IMR-90 (cell line): ENCODE results near the gene KCNQ2. TPM values are rescaled to one million over a fixed set of nuclear protein-coding genes. Genes with fewer than 3 reads are reported as not detected.

Source experiments
- ATAC-seq: fragments of 200-7000 bp; cut with Tn5 transposase; 2 replicates; pipeline ENCODE4 v1.9.1; 2020; ENCODE audit warnings: low read depth, mild to moderate bottlenecking, moderate library complexity
- BruUV-seq: library from RNA; stranded (reverse); fragments of 400-500 nt; replicated peaks from 2 replicates; lab custom pipeline; 2021; lab: Mats Ljungman, UMichigan
- CTCF ChIA-PET: fragments of 300-600 bp; formaldehyde crosslinking; extraction: SDS; loops from one replicate; lab custom pipeline; 2021; ENCODE audit warnings: antibody characterized with exemption; lab: Yijun Ruan, JAX
- POLR2A ChIA-PET: fragments of 300-600 bp; sonication (Branson Sonifier 250); formaldehyde crosslinking; loops from one replicate; lab custom pipeline; 2022; ENCODE audit warnings: antibody characterized with exemption; ENCODE audit not compliant: unreplicated experiment; lab: Charles Lee
- DNase-seq: peaks from one replicate; pipeline ENCODE4 v3.0.0; 2013
- H2AFZ ChIP-seq: replicated peaks from 2 replicates; pipeline ENCODE3; 2013; ENCODE audit warnings: low read length, mild to moderate bottlenecking; ENCODE audit not compliant: poor library complexity
- H2AK5ac ChIP-seq: 2 replicates; pipeline ENCODE4 v1.6.1; 2013; ENCODE audit warnings: low read depth, low read length, inconsistent platforms
- H2AK9ac ChIP-seq: replicated peaks from 2 replicates; pipeline ENCODE3; 2013; ENCODE audit warnings: mild to moderate bottlenecking, low read depth, low read length, moderate library complexity; ENCODE audit not compliant: poor library complexity
- H2BK120ac ChIP-seq: 2 replicates; pipeline ENCODE4 v1.6.1; 2013; ENCODE audit warnings: low read depth, low read length, inconsistent platforms
- H2BK15ac ChIP-seq: 3 replicates; pipeline ENCODE4 v1.6.1; 2013; ENCODE audit warnings: low read depth, low read length, inconsistent platforms
- H2BK20ac ChIP-seq: 2 replicates; pipeline ENCODE4 v1.6.1; 2013; ENCODE audit warnings: low read depth, mild to moderate bottlenecking, inconsistent platforms, low read length, moderate library complexity
- H2BK5ac ChIP-seq: 2 replicates; pipeline ENCODE4 v1.6.1; 2013; ENCODE audit warnings: mild to moderate bottlenecking, low read depth, low read length, inconsistent platforms; ENCODE audit not compliant: poor library complexity, severe bottlenecking
- H3K14ac ChIP-seq: replicated peaks from 2 replicates; pipeline ENCODE4 v1.6.1; 2013; ENCODE audit warnings: low read depth, low read length, inconsistent platforms
- H3K18ac ChIP-seq: 2 replicates; pipeline ENCODE4 v1.6.1; 2013; ENCODE audit warnings: low read depth, low read length, control low read depth
- H3K23ac ChIP-seq: 2 replicates; pipeline ENCODE4 v1.6.1; 2013; ENCODE audit warnings: low read depth, low read length, inconsistent platforms
- H3K27ac ChIP-seq: 2 replicates; pipeline ENCODE4 v1.5.1; 2013; ENCODE audit warnings: mild to moderate bottlenecking, control low read depth, low read length; ENCODE audit not compliant: insufficient read depth
- H3K27me3 ChIP-seq: 2 replicates; pipeline ENCODE4 v1.6.1; 2013; ENCODE audit warnings: low read length; ENCODE audit not compliant: control insufficient read depth, insufficient read depth
- H3K36me3 ChIP-seq: 2 replicates; pipeline ENCODE4 v1.6.1; 2013; ENCODE audit warnings: low read length, mixed read lengths; ENCODE audit not compliant: control insufficient read depth, insufficient read depth
- H3K4ac ChIP-seq: 2 replicates; pipeline ENCODE4 v1.6.1; 2013; ENCODE audit warnings: low read depth, low read length, inconsistent platforms
- H3K4me1 ChIP-seq: 2 replicates; pipeline ENCODE4 v1.6.1; 2013; ENCODE audit warnings: low read length, mixed read lengths; ENCODE audit not compliant: control insufficient read depth, insufficient read depth
- H3K4me2 ChIP-seq: 2 replicates; pipeline ENCODE4 v1.6.1; 2013; ENCODE audit warnings: low read depth, mild to moderate bottlenecking, control low read depth, low read length, moderate library complexity
- H3K4me3 ChIP-seq: 2 replicates; pipeline ENCODE4 v1.5.1; 2013; ENCODE audit warnings: low read depth, mild to moderate bottlenecking, control low read depth, low read length, moderate library complexity; ENCODE audit not compliant: insufficient read depth
- H3K56ac ChIP-seq: 2 replicates; pipeline ENCODE4 v1.6.1; 2013; ENCODE audit warnings: low read length, inconsistent platforms; ENCODE audit not compliant: insufficient read depth; ENCODE audit errors: extremely low read depth
- H3K79me1 ChIP-seq, 2 experiments: 2 replicates each; pipeline ENCODE4 v1.6.1; 2013; ENCODE audit warnings: low read length in 2 of 2, inconsistent platforms in 1 of 2, low read depth in 1 of 2
- H3K9ac ChIP-seq: 2 replicates; pipeline ENCODE4 v1.6.1; 2013; ENCODE audit warnings: low read depth, low read length, control low read depth
- H3K9me1 ChIP-seq: 2 replicates; pipeline ENCODE4 v1.6.1; 2013; ENCODE audit warnings: low read length, inconsistent platforms; ENCODE audit not compliant: insufficient read depth
- H3K9me3 ChIP-seq: 2 replicates; pipeline ENCODE4 v1.6.1; 2013; ENCODE audit warnings: low read length; ENCODE audit not compliant: control insufficient read depth, insufficient read depth
- H4K20me1 ChIP-seq: 2 replicates; pipeline ENCODE4 v1.6.1; 2013; ENCODE audit warnings: low read length, inconsistent platforms; ENCODE audit not compliant: insufficient read depth
- H4K5ac ChIP-seq: 2 replicates; pipeline ENCODE4 v1.6.1; 2013; ENCODE audit warnings: mild to moderate bottlenecking, low read depth, low read length, control low read depth
- H4K8ac ChIP-seq, 2 experiments: 2 replicates each; pipeline ENCODE4 v1.6.1; 2013; ENCODE audit warnings: low read depth in 2 of 2, low read length in 2 of 2, control low read depth in 1 of 2, inconsistent platforms in 1 of 2
- H4K91ac ChIP-seq: 2 replicates; pipeline ENCODE4 v1.6.1; 2013; ENCODE audit warnings: low read depth, low read length, inconsistent platforms; ENCODE audit not compliant: insufficient read depth
- MAZ ChIP-seq: IDR thresholded peaks from 2 replicates; pipeline ENCODE4 v1.6.1; 2012; ENCODE audit warnings: low read depth, mild to moderate bottlenecking, low read length, improper control_type of control experiment, moderate library complexity, borderline replicate concordance
- MXI1 ChIP-seq: IDR thresholded peaks from 2 replicates; pipeline ENCODE4 v1.6.1; 2012; ENCODE audit warnings: low read depth, mild to moderate bottlenecking, low read length, moderate library complexity, borderline replicate concordance
- RCOR1 ChIP-seq: IDR thresholded peaks from 2 replicates; pipeline ENCODE4 v1.6.1; 2012; ENCODE audit warnings: mild to moderate bottlenecking, low read length, improper control_type of control experiment; ENCODE audit not compliant: insufficient replicate concordance
- RFX5 ChIP-seq: IDR thresholded peaks from 2 replicates; pipeline ENCODE4 v1.8.0; 2012; ENCODE audit warnings: low read depth, mild to moderate bottlenecking, low read length, moderate library complexity
- WGBS, 2 experiments: methylation state at CpG; one replicate each; pipeline versions ENCODE4 v1.1.5 to v1.1.7; 2013; ENCODE audit warnings: missing lambda C conversion rate in 2 of 2; ENCODE audit not compliant: insufficient read length in 1 of 2; ENCODE audit errors: extremely low coverage in 2 of 2; 5-methylcytosine and 5-hydroxymethylcytosine counted together
- dilution Hi-C: fragments of 300-500 bp; cut with HindIII; formaldehyde crosslinking; loops from one replicate; pipeline ENCODE4 v1.14.3; 2018; ENCODE audit warnings: low sequenced_read_pairs; ENCODE audit not compliant: unreplicated experiment
- in situ Hi-C: fragments of 300-500 bp; cut with MboI; formaldehyde crosslinking; loops from 3 replicates; pipeline ENCODE4 v1.14.3; 2019; ENCODE audit warnings: low sequenced_read_pairs, inconsistent platforms, mixed read lengths
- intact Hi-C: fragments of 100-400 bp; cut with micrococcal nuclease; formaldehyde crosslinking; loops from 2 replicates; pipeline ENCODE4 v1.10.0; 2022
- polyA plus RNA-seq, 3 experiments: library from polyadenylated mRNA; depleted of rRNA; stranded (reverse); fragments of >200 nt; gene quantifications; 2 replicates each; pipeline ENCODE4 v1.2.3, GENCODE V29; 2012; ENCODE audit warnings: low replicate concordance in 1 of 3
- total RNA-seq: library from RNA; depleted of rRNA; stranded (reverse); fragments of >200 nt; gene quantifications from 2 replicates; pipeline ENCODE4 v1.2.3, GENCODE V29; 2012
- TF ChIP-seq, protein P1 (sequence below): conservative IDR thresholded peaks from 2 replicates; pipeline ENCODE4 v1.5.1; 2012; ENCODE audit warnings: mild to moderate bottlenecking, low read depth, low read length, improper control_type of control experiment

KCNQ2 gene
- total and polyA plus RNA-seq, 2 of the 4 experiments (the other 2 are of a cell fraction): 0.02 TPM; not detected in 1

DNA sequence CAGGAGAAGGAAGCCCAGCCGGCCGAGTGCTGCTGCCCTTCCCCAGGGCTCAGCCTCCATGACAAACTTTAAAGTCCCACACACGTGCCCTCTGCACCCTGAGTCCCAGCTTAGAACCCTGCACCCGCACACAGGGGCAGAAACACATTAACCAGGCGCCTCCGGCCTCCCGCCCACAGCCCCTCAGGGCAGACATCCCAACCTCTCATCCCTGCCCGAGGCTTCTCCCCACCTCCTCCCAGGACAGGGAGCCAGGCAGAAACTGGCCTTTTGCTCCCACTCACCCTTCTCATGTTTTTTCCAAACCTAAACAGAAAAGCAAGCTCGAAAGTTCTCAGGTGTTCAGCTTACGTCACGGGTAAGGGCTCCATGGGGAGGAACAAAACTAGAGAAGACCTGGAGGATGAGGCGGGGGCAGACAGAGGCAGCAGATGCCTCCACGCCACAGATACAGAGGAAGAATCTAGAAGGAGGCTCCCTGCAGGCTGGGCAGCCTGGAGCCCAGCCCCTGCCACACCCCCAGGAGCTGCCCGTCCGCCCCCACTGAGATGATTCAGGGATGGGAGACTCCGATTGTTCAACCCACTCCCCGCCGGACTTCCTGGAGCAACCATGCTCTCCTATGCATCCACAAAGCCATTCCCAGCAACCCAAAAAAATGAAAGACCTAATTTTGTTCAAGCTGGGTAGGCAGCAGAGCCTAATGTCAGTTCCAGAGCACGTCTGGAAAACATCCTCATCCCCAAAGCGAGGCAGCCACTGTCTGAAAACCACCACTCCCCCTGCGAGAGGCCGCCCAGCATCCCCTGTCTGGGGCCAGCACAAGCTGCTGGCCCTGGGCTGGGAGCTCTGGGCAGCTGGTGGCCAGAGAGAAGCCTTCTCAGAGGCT is 8.8 kb downstream of the KCNQ2 start:
- no peak overlapping the region for H3K4me2 ChIP-seq
- no peak overlapping the region for H4K5ac ChIP-seq
- H4K91ac ChIP-seq: no peak overlapping the region
- H3K9me1 ChIP-seq: no peaks in the 10 kb centered on the region
- BruUV-seq: no TSS peak
- DNase-seq (no peak), ATAC-seq (no peak)
- H2BK5ac ChIP-seq: no peak overlapping the region
- H3K4me1 ChIP-seq: no peaks in the 10 kb centered on the region
- no peak overlapping the region for H3K23ac ChIP-seq
- POLR2A ChIA-PET: no interaction called here
- no peak overlapping the region for H3K4ac ChIP-seq
- H2AK9ac ChIP-seq: no peak overlapping the region
- 40% methylated on average over 4 of the region's 22 CpGs; no CpG with 5 or more reads in 1 of the 2 experiments for WGBS, 2 experiments
- peaks cover 50% of the 10 kb centered on the region for H3K27me3 ChIP-seq
- dilution Hi-C loops (no loop called here), intact Hi-C loops (no loop called here), in situ Hi-C loops (no loop called here)
- no peak overlapping the region for H3K9ac ChIP-seq
- no peaks in the 10 kb centered on the region for H3K36me3 ChIP-seq
- no peak overlapping the region for H2AK5ac ChIP-seq
- no peak overlapping the region for H3K18ac ChIP-seq
- no peak overlapping the region for H2BK20ac ChIP-seq
- no peak overlapping the region for H3K14ac ChIP-seq
- H2AFZ ChIP-seq: no peak overlapping the region
- H3K4me3 ChIP-seq: no peak overlapping the region
- CTCF ChIA-PET: no interaction called here
- H3K27ac ChIP-seq: no peak overlapping the region
- no peak overlapping the region for H3K56ac ChIP-seq
- TF ChIP-seq, protein P1, sequence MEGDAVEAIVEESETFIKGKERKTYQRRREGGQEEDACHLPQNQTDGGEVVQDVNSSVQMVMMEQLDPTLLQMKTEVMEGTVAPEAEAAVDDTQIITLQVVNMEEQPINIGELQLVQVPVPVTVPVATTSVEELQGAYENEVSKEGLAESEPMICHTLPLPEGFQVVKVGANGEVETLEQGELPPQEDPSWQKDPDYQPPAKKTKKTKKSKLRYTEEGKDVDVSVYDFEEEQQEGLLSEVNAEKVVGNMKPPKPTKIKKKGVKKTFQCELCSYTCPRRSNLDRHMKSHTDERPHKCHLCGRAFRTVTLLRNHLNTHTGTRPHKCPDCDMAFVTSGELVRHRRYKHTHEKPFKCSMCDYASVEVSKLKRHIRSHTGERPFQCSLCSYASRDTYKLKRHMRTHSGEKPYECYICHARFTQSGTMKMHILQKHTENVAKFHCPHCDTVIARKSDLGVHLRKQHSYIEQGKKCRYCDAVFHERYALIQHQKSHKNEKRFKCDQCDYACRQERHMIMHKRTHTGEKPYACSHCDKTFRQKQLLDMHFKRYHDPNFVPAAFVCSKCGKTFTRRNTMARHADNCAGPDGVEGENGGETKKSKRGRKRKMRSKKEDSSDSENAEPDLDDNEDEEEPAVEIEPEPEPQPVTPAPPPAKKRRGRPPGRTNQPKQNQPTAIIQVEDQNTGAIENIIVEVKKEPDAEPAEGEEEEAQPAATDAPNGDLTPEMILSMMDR: no peak
- TF ChIP-seq RFX5 (no peak), MXI1 (no peak), MAZ (no peak), RCOR1 (no peak)
- H3K79me1 ChIP-seq: no peaks in the 10 kb centered on the region
- no peaks in the 10 kb centered on the region for H4K20me1 ChIP-seq
- no peak overlapping the region for H4K8ac ChIP-seq
- no peak overlapping the region for H2BK120ac ChIP-seq
- no peaks in the 10 kb centered on the region for H3K9me3 ChIP-seq
- H2BK15ac ChIP-seq: no peak overlapping the region
